Measurements from ENCODE around the gene KMT2A.

Gene KMT2A

GRCh38 chr11:118547132-118547531, 110.8 kb downstream of the KMT2A start:
- Histone ChIP-seq H3K4me3 (ENCODE audit: low read length, poor library complexity, severe bottlenecking) (no peak overlapping the region), H3K9me2 (replicated peaks; ENCODE audit: low read depth, low read length) (no peaks in the 10 kb centered on the region), H3K36me3 (ENCODE audit: insufficient read depth, low read length) (no peaks in the 10 kb centered on the region), H3K79me2 (ENCODE audit: insufficient read depth, low read length) (no peaks in the 10 kb centered on the region), H4K20me1 (ENCODE audit: insufficient read depth, low read length, poor library complexity, severe bottlenecking) (no peaks in the 10 kb centered on the region), H3K9me3 (ENCODE audit: insufficient read depth, low read depth, low read length) (no peaks in the 10 kb centered on the region), H3K9ac (ENCODE audit: low read depth, low read length, poor library complexity, severe bottlenecking) (no peak overlapping the region), H3K4me2 (ENCODE audit: low read depth, low read length, poor library complexity, severe bottlenecking) (no peak overlapping the region), H3K27me3 (ENCODE audit: insufficient read depth, low read length, poor library complexity, severe bottlenecking) (no peaks in the 10 kb centered on the region), H3K4me1 (ENCODE audit: insufficient read depth, low read length, poor library complexity, severe bottlenecking) (no peaks in the 10 kb centered on the region), H2AFZ (ENCODE audit: low read length) (no peak overlapping the region), H3F3A (ENCODE audit: low read depth) (no peaks in the 10 kb centered on the region)
- TF ChIP-seq EZH2phosphoT487 (IDR thresholded peaks at IDR 0.05; ENCODE audit: borderline replicate concordance) = no peak
- TF ChIP-seq CTCF (conservative IDR thresholded peaks at IDR 0.05; ENCODE audit: low read length) = no peak

GRCh38 chr11:118552341-118552740, 116.0 kb downstream of the KMT2A start:
- H3K79me2 ChIP-seq (ENCODE audit: insufficient read depth, low read length) = no peaks in the 10 kb centered on the region
- no peak overlapping the region for H3K4me2 ChIP-seq (ENCODE audit: low read depth, low read length, poor library complexity, severe bottlenecking)
- no peaks in the 10 kb centered on the region for H4K20me1 ChIP-seq (ENCODE audit: insufficient read depth, low read length, poor library complexity, severe bottlenecking)
- no peaks in the 10 kb centered on the region for H3K36me3 ChIP-seq (ENCODE audit: insufficient read depth, low read length)
- no peaks in the 10 kb centered on the region for H3K9me2 ChIP-seq (replicated peaks; ENCODE audit: low read depth, low read length)
- H3K9ac ChIP-seq (ENCODE audit: low read depth, low read length, poor library complexity, severe bottlenecking) = no peak overlapping the region
- H3F3A ChIP-seq (ENCODE audit: low read depth) = no peaks in the 10 kb centered on the region
- no peak for TF ChIP-seq CTCF (conservative IDR thresholded peaks at IDR 0.05; ENCODE audit: low read length)
- TF ChIP-seq EZH2phosphoT487 (IDR thresholded peaks at IDR 0.05; ENCODE audit: borderline replicate concordance) = no peak
- H3K4me3 ChIP-seq (ENCODE audit: low read length, poor library complexity, severe bottlenecking) = no peak overlapping the region
- no peaks in the 10 kb centered on the region for H3K9me3 ChIP-seq (ENCODE audit: insufficient read depth, low read depth, low read length)
- H3K4me1 ChIP-seq (ENCODE audit: insufficient read depth, low read length, poor library complexity, severe bottlenecking) = no peaks in the 10 kb centered on the region
- H2AFZ ChIP-seq (ENCODE audit: low read length) = no peak overlapping the region
- no peaks in the 10 kb centered on the region for H3K27me3 ChIP-seq (ENCODE audit: insufficient read depth, low read length, poor library complexity, severe bottlenecking)

GRCh38 chr11:118560806-118561205, 124.5 kb downstream of the KMT2A start:
- no peaks in the 10 kb centered on the region for H3K9me3 ChIP-seq (ENCODE audit: insufficient read depth, low read depth, low read length)
- no peak overlapping the region for H3K9ac ChIP-seq (ENCODE audit: low read depth, low read length, poor library complexity, severe bottlenecking)
- H4K20me1 ChIP-seq (ENCODE audit: insufficient read depth, low read length, poor library complexity, severe bottlenecking) = no peaks in the 10 kb centered on the region
- no peak overlapping the region for H2AFZ ChIP-seq (ENCODE audit: low read length)
- peaks cover 5% of the 10 kb centered on the region for H3K4me1 ChIP-seq (ENCODE audit: insufficient read depth, low read length, poor library complexity, severe bottlenecking)
- no peaks in the 10 kb centered on the region for H3K79me2 ChIP-seq (ENCODE audit: insufficient read depth, low read length)
- no peaks in the 10 kb centered on the region for H3K9me2 ChIP-seq (replicated peaks; ENCODE audit: low read depth, low read length)
- no peak overlapping the region for H3K4me2 ChIP-seq (ENCODE audit: low read depth, low read length, poor library complexity, severe bottlenecking)
- no peaks in the 10 kb centered on the region for H3K27me3 ChIP-seq (ENCODE audit: insufficient read depth, low read length, poor library complexity, severe bottlenecking)
- H3F3A ChIP-seq (ENCODE audit: low read depth) = no peaks in the 10 kb centered on the region
- H3K36me3 ChIP-seq (ENCODE audit: insufficient read depth, low read length) = no peaks in the 10 kb centered on the region
- TF ChIP-seq CTCF (conservative IDR thresholded peaks at IDR 0.05; ENCODE audit: low read length) = no peak
- H3K4me3 ChIP-seq (ENCODE audit: low read length, poor library complexity, severe bottlenecking) = no peak overlapping the region

All from Loucy (cell line).